Mucosa of descending colon (tissue), 3 donors: ENCODE data around the gene MAP1B. TPM values are rescaled to one million over a fixed set of nuclear protein-coding genes. Genes with fewer than 3 reads are reported as not detected.

Experiments
- ATAC-seq: fragments of 200-7000 bp; cut with Tn5 transposase; one replicate; pipeline ENCODE4 v1.9.1; 2020; ENCODE audit warnings: mild to moderate bottlenecking, moderate library complexity
- DNase-seq, 3 donors: peaks; one replicate each; pipeline ENCODE4 v3.0.0-alpha.2; 2020
- H3K36me3 ChIP-seq: fragments of 200-600 bp; one replicate; pipeline ENCODE4 v1.8.0; 2021; ENCODE audit warnings: low read depth, mild to moderate bottlenecking
- H3K4me1 ChIP-seq: fragments of 200-600 bp; one replicate; pipeline ENCODE4 v1.8.0; 2021; ENCODE audit warnings: low read depth, mild to moderate bottlenecking
- H3K4me3 ChIP-seq: fragments of 200-600 bp; one replicate; pipeline ENCODE4 v1.8.0; 2021; ENCODE audit warnings: mild to moderate bottlenecking
- H3K9me3 ChIP-seq: fragments of 200-600 bp; one replicate; pipeline ENCODE4 v1.8.0; 2021; ENCODE audit warnings: mild to moderate bottlenecking
- intact Hi-C, 2 donors: fragments of 100-400 bp; cut with DNase I in 1 of 2; cut with micrococcal nuclease in 1 of 2; formaldehyde crosslinking; loops; one replicate each; pipeline versions ENCODE4 v1.11.0 to v1.11.1; 2022; cut with DNase I, micrococcal nuclease
- total RNA-seq, 3 donors: library from RNA; stranded (reverse); fragmentation: NEBNext Ultra II Directional in 2 of 3; extraction: Animal tissue kit (Norgen Biotek cat#: 25700) in 2 of 3; gene quantifications; one replicate each; pipeline versions ENCODE4 v1.2.1 to v1.2.4, GENCODE V29; 2021 to 2023
- TF ChIP-seq, protein P1 (sequence below): fragments of 200-600 bp; IDR thresholded peaks from one replicate; pipeline ENCODE4 v1.8.0; 2022; ENCODE audit warnings: antibody characterized with exemption, mild to moderate bottlenecking
- donor health status: DM: no; HTN: no; CAD: no; lungs with moderate emphysema.
- donor health status: DM: no; HTN: no; CAD: no.
- donor health status: DM: no; HTN: yes; CAD: no.

Gene MAP1B
- total RNA-seq, 3 donors from 2014 or later, result 6.5 to 72.3 (median 20.9) TPM

DNA sequence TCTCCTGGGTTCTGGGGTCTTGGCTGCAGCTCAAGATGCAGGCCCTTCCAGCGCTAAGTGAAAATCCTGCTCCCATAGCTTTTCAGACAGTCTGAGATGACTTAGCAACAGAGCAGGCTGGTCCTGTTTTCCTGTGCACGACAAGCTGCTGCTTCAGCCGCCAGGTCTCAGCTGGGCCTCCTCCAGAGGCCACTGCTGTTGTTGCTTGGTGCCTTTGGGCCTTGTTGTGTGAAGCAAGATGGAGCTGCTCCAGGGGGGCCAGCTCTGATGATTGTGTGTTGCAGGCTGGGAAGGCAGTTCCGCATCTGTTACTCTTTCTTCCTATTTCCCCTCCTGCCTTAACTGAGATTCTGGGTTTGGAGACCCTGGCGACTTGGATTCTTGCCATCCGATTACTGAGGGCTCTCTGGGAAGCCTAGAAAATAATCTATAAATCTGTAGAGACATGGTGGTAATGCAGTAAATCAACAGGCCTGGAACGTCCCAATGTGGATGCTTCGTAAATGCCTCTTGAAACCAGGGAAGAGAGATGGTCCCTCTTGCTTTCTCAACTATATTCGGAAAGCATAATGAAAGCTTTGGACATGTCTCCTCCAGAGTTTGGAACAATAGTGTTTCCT, 3.2 kb downstream of the MAP1B start:
- TF ChIP-seq, protein P1, sequence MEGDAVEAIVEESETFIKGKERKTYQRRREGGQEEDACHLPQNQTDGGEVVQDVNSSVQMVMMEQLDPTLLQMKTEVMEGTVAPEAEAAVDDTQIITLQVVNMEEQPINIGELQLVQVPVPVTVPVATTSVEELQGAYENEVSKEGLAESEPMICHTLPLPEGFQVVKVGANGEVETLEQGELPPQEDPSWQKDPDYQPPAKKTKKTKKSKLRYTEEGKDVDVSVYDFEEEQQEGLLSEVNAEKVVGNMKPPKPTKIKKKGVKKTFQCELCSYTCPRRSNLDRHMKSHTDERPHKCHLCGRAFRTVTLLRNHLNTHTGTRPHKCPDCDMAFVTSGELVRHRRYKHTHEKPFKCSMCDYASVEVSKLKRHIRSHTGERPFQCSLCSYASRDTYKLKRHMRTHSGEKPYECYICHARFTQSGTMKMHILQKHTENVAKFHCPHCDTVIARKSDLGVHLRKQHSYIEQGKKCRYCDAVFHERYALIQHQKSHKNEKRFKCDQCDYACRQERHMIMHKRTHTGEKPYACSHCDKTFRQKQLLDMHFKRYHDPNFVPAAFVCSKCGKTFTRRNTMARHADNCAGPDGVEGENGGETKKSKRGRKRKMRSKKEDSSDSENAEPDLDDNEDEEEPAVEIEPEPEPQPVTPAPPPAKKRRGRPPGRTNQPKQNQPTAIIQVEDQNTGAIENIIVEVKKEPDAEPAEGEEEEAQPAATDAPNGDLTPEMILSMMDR, result no peak
- intact Hi-C loops, result no loop called here
- Histone ChIP-seq H3K4me3 (no peak overlapping the region), H3K4me1 (peaks cover 5% of the 10 kb centered on the region), H3K36me3 (no peaks in the 10 kb centered on the region), H3K9me3 (no peaks in the 10 kb centered on the region)
- DNase-seq (no peak), ATAC-seq (no peak)

DNA sequence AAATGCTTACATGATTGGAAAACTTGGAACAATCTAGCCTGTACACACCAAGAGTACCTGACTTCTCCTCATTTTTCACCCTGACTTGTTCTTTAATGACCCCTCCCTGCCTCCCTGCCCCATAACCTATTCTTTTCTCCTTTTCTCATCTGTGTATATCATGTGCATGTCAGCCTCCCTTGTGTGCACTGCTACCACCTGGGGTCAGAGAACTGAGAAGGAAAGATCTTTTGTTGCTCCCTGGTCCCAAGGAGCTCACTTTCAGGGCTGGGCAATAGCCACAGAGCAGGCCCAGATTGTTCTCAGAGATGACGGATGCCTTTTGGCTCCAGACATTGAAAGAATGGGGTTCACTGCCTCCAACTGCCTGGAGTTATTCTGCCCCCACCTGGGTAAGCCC, 5.1 kb downstream of the MAP1B start:
- no peak for DNase-seq
- Histone ChIP-seq H3K4me1 (no peaks in the 10 kb centered on the region), H3K4me3 (no peak overlapping the region), H3K36me3 (no peaks in the 10 kb centered on the region), H3K9me3 (no peaks in the 10 kb centered on the region)
- ATAC-seq, result no peak
- TF ChIP-seq, protein P1, result no peak
- intact Hi-C loops, result no loop called here

DNA sequence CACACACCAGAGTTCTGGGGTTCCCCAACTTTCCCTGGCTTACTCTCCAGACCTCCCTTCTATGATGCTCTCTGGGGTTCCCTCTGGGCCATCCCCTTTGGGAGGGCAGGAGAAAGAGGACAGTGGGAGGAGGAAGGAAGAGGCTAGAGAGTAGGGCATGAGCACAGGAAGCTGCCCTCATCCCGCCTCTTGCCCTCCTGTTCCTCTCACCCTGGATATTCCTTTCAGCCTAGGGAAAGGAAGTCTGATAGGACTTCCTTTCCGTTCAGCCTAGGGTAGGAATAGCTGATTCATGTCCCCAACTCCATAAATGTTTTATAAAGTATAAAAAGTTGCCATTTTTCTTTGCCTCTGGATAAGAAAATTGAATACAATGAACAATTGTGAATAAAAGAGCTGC, 7.4 kb downstream of the MAP1B start:
- intact Hi-C loops, result no loop called here
- H3K9me3 ChIP-seq, result no peaks in the 10 kb centered on the region
- ATAC-seq (no peak), DNase-seq (no peak)
- H3K4me3 ChIP-seq, result no peak overlapping the region
- H3K4me1 ChIP-seq, result no peaks in the 10 kb centered on the region
- H3K36me3 ChIP-seq, result no peaks in the 10 kb centered on the region
- TF ChIP-seq, protein P1, result no peak

DNA sequence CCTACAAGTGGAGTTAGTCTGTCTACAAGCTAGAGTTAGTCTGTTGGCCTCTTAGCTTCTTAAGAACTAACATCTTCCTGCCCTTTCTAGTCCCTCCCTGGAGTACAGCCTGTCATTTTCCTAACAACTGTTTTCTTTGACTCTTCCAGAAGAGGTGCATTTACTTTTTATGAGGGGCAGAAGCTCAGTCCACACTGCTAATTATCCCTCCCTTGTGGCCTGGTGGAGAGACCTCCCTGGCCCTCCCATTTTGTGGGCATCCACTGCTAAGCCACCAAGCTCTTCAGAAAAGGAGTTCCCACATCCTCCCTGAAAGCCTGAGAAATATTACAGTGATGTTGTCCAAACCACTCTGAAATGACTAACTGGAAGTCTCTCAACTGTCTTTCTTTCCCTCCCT, 8.0 kb downstream of the MAP1B start:
- DNase-seq, result no peak

DNA sequence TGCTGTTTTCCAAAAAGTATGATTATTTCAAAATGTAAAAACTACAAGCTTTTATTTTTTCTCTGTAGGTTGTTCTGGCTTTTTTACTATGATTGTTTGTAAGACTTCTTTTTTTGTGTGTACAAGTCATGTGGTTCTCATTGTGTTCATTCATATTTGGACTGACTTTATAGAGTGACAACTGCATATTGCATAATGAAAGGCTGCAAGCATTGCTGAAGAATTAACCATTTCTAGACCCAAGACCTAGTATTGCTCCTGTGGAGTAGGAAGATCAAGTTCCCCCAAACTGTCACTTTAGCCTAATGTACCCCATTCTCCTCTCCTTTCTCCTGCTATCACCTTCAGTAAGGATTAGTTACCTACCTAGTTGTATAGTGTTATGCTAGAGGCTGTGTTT, 10.0 kb downstream of the MAP1B start:
- intact Hi-C loops, result no loop called here
- DNase-seq, result no peak
- Histone ChIP-seq H3K36me3 (no peaks in the 10 kb centered on the region), H3K4me1 (no peaks in the 10 kb centered on the region), H3K9me3 (no peaks in the 10 kb centered on the region), H3K4me3 (no peak overlapping the region)
- TF ChIP-seq, protein P1, result no peak
- no peak for ATAC-seq

More for the DNA sequence above, 8.0 kb downstream of the MAP1B start:
- TF ChIP-seq, protein P1, result no peak
- intact Hi-C loops, result no loop called here
- H3K9me3 ChIP-seq, result no peaks in the 10 kb centered on the region
- H3K36me3 ChIP-seq, result no peaks in the 10 kb centered on the region
- no peaks in the 10 kb centered on the region for H3K4me1 ChIP-seq
- no peak for ATAC-seq
- H3K4me3 ChIP-seq, result no peak overlapping the region
